DMS153 (cell line): Measurements from ENCODE around the gene GNAQ.

Experiments used
- DNase-seq: peaks from one replicate; lab custom pipeline; 2025; lab: John Stamatoyannopoulos, UW

GNAQ gene

GRCh38 chr9:78003730-78004129 is 27.9 kb downstream of the GNAQ start:
- DNase-seq, result no peak

GRCh38 chr9:78001946-78002731 is 29.5 kb downstream of the GNAQ start:
- DNase-seq, result no peak

GRCh38 chr9:78000221-78000620 is 31.4 kb downstream of the GNAQ start:
- DNase-seq, result no peak

GRCh38 chr9:77999231-77999631 is 32.4 kb downstream of the GNAQ start:
- DNase-seq, result no peak

- peak; percentile 62 for DNase-seq
Observed at GRCh38 chr9:77997611-77998284, 33.9 kb downstream of the GNAQ start.

- DNase-seq, result no peak
Observed at GRCh38 chr9:77996696-77997095, 34.9 kb downstream of the GNAQ start.

GRCh38 chr9:77991191-77991590 is 40.4 kb downstream of the GNAQ start:
- no peak for DNase-seq

- no peak for DNase-seq
Observed at GRCh38 chr9:77989909-77990308, 41.7 kb downstream of the GNAQ start.

- no peak for DNase-seq
Observed at GRCh38 chr9:77989458-77989857, 42.2 kb downstream of the GNAQ start.

- no peak for DNase-seq
Observed at GRCh38 chr9:77988630-77989029, 43.0 kb downstream of the GNAQ start.

- DNase-seq, result no peak
Observed at GRCh38 chr9:77987880-77988525, 43.6 kb downstream of the GNAQ start.

- no peak for DNase-seq
Observed at GRCh38 chr9:77987081-77987656, 44.4 kb downstream of the GNAQ start.

GRCh38 chr9:77985996-77986395 is 45.6 kb downstream of the GNAQ start:
- no peak for DNase-seq

GRCh38 chr9:77983320-77983662 is 48.3 kb downstream of the GNAQ start:
- no peak for DNase-seq

- no peak for DNase-seq
Observed at GRCh38 chr9:77982581-77983319, 48.9 kb downstream of the GNAQ start.

GRCh38 chr9:77981907-77982306 is 49.7 kb downstream of the GNAQ start:
- DNase-seq, result no peak

GRCh38 chr9:77981332-77981731 is 50.3 kb downstream of the GNAQ start:
- DNase-seq, result no peak

GRCh38 chr9:77980622-77981021 is 51.0 kb downstream of the GNAQ start:
- no peak for DNase-seq

GRCh38 chr9:77978086-77978781 is 53.4 kb downstream of the GNAQ start:
- peak; percentile 45 for DNase-seq

GRCh38 chr9:77977210-77977611 is 54.4 kb downstream of the GNAQ start:
- peak; percentile 48 for DNase-seq

- DNase-seq, result no peak
Observed at GRCh38 chr9:77975806-77976205, 55.8 kb downstream of the GNAQ start.

GRCh38 chr9:77975036-77975435 is 56.6 kb downstream of the GNAQ start:
- no peak for DNase-seq
